KBM-7 (cell line): ENCODE results near the gene HTRA1.
A peak's percentile ranks its signal among the peaks of the same experiment; 100 is the strongest.

Source experiments
- DNase-seq: peaks from one replicate; pipeline ENCODE4 v3.0.0-alpha.2; 2015
- in situ Hi-C: fragments of 300-500 bp; cut with MboI; formaldehyde crosslinking; loops from 2 replicates; pipeline ENCODE4 v1.14.3; 2020; ENCODE audit warnings: low sequenced_read_pairs, low pct_unique_long_range_greater_than_20kb, mixed read lengths

Gene HTRA1

DNA sequence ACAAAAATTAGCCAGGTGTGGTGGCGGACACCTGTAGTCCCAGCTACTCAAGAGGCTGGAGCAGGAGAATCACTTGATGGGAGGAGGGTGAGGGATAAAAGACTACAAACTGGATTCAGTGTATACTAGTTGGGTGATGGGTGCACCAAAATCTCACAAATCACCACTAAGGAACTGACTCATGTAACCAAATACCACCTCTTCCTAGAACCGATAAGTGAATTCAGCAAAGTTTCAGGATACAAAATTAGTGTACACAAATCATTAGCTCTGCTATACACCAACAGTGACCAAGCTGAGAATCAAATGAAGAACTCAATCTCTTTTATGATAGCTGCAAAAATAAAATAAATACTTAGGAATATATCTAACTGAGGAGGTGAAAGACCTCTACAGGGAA is 76.2 kb downstream of the HTRA1 start:
- in situ Hi-C loops = no loop called here
- no peak for DNase-seq

DNA sequence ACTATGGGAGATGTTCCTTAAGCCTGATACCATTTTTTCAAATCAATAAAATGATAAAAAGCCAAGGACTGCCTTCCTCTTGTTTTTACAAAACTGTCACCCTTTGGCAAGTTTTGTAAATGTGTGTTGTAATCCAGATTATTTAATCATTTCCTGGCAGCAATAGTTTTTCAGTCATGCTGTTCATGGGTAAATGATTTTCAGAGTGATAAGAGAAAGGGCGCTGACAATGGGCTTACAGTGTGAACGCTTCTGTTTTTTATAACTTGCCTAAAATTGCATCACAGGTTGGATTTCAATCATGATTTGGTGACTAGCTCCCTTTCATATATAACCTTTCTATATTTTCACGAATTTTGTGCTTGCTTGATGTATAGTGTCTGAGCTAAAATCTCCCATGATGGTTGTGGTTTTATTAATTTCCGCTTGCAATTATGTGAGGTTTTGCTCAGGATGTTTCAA is 80.2 kb downstream of the HTRA1 start:
- in situ Hi-C loops = no loop called here
- DNase-seq = peak; percentile 9

DNA sequence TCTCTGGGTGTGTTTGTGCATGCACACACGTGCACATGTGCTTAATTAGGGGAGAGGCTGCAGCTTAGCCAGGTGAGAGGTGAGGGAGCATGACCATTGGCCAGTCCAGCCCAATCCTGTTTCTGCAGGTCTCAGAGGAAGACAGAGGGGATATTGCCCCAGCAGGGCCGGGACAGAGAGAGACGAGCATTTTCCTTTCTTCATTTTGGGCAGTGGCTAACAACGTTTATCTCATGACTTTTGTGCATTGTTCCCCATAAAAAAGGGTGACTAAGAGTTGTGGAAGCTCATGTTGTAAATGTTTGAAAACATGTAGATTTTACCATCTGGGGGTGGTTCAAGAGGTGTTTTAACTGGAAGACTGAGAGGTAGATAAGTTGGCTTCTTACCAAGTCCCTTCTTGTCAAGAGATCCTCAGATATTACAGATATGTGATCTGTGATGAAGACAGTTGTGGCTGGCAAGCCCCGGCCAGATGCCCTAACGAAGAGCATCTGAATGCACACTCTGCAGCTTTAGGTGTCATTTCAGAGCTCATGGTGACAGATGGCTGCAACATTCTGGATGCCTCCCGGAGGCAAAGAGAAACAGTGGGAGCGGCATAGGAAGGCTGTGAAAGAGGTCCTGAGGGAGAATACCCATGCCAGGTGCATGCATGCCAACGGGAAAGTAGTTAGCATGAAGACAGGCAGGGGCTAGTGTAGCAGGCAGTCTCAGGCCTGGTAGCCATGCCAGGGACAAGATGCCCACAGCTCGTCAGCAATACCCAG is 82.5 kb downstream of the HTRA1 start:
- no peak for DNase-seq
- in situ Hi-C loops = no loop called here

DNA sequence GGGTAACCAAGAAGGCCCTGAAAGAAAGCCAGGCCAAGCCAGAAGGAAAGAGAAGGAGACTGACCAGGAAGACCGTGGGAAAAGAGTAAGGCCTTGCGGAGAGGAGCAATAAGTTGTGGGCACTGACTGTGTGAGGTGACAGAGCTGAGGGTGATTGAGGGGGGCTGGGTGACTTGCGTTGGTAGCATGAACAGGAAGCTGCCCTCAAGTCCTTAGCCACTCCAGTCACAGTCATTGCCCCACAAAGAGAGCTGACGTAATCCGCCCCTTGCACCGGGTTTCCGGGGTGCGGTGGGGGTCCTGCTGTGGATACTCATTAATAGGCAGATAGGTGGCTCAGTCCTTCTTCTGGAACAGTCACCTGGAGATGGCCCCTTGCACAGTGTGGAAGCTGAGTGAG is 83.1 kb downstream of the HTRA1 start:
- no peak for DNase-seq
- in situ Hi-C loops = no loop called here

DNA sequence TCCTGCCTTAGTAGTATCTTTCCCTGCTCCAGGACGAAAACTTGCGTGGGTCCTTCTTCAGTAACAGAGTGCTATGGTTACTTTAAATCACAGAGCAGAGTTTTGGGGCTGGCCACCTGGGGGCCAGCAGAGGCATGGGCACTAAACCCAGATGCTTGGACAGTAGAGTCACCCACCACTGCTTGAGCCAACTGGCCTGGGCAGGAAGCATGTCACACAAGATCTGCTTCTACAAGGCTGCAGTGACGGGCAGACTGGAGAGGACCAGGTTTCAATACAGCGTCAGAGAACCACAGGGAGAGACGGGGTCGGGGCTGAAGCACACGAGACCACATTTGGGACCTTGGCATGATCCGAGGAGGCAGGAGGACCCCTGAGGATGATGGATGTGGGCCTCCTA is 84.9 kb downstream of the HTRA1 start:
- no peak for DNase-seq
- in situ Hi-C loops = no loop called here

DNA sequence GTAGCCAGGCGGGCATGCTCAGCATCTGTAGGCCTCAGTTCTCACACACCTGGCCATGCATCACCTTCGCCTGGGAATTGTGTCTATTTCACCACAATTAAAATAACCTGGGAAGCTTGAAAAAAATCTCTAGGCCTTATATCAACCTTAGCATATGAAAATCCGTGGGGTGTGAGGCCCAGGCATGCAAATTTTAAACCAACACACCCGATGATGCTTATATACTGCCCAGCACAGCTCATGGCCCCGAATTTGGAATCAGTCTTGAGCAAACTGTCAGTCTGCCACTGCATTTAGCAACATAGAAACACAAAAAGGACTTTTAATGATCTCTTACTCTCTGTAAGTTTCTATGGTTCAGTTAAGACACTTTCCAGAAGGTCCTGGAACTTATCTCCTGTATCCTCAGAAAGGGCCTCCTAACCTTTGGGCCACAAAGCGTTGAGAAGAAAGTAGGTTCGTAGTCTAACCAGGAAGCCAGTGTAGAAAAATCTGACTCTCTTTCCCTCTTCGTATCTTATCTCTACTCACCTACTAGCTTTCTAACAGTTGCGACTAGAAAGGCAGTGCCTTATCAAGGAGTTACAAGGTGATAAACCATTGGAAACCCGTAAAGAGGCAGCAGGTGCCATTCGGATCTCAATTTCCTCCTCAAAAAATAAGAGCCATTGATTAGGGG is 87.2 kb downstream of the HTRA1 start:
- in situ Hi-C loops = no loop called here
- no peak for DNase-seq

DNA sequence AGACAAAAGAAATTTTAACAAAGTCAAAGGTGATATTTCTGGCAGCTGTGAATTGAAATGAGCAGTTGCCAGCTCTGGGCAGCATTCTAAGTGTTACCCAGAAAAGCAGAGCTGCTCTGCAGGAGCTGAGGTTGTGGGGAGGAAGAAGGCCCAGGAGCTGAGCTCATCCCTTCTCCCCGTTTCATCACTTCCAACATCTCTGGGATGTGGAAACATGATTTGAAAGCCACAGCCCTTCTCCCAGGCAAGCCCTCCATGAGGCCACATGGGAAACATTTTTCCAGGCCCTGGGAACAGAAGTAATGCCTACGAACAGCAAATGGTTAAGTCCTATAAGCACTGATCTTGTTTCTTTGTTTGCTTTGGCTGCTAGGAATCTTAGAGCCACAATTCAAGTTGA is 88.3 kb downstream of the HTRA1 start:
- in situ Hi-C loops = no loop called here
- no peak for DNase-seq

DNA sequence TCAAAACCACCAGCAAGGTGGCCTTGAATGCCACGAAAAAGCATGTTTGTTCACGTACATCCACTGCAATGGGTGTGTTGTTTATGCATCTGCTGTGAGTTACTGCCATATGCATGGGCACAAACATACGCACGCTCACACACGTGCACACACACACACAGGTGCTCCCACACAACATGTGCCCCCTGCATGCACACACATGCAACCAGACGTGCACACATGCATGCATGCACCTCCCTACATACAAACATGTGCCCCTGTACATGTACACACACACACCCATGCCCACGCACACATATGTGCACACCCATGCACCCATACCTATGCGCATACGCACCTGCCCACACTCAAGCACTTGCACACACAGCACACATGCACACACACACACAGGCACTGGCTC is 89.1 kb downstream of the HTRA1 start:
- DNase-seq = no peak
- in situ Hi-C loops = no loop called here

DNA sequence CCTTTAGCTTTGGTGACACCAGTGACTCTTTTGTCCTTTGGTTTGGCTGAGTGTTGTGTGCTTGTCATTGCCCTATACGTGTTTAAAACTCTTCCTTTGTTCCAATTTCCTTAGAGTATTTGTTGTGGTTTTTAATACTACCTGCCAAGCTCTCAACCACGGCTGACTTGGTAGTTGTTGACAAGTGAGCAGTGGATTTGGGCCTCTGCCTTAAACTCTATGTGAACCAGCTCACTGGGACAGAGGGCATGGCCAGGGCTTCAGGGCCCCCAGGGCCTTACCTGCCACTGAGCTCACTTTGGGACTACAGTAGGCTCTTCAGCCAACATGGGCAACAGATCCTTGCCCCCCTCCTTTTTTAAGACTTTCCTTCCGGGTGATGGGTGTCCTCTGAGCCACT is 89.6 kb downstream of the HTRA1 start:
- in situ Hi-C loops = no loop called here
- DNase-seq = no peak

DNA sequence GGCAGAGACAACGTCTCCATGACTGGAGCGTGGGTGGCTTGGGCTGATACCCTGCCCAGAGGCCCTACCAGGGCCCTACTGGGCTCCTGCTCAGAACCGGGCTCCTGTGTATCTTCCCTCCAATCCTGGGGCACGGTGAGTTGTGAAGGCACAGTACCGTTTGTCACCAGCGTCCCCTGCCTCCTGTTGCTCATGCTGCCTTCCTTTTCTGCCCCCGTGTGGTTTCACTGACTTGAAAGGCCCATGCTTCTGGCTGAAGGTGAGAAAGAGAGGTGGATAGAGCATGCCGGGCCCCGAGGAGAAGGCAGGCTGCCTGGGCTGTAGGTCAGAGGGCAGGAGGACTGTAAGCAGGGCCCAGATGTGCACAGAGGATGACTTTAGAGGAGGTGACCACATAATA is 90.1 kb downstream of the HTRA1 start:
- no peak for DNase-seq
- in situ Hi-C loops = no loop called here

DNA sequence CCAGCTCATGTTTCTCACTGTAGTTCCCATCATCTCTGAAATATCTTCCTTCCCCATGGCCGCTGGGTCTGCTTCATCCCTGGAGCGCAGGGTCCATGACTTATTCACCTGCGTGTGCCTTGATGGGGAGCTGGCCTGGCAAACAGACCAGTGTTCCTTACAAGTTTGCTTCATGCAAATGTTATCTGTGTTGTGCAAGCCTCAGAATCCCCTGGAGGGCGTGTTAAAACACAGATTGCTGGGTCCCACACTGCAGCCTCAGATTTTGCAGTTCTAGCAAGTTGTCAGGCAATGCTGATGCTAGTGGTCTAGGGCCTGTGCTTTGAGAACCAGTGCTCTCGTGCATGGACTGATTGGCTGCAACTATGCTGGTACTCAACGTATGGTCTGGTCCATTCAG is 92.0 kb downstream of the HTRA1 start:
- in situ Hi-C loops = no loop called here
- DNase-seq = no peak

DNA sequence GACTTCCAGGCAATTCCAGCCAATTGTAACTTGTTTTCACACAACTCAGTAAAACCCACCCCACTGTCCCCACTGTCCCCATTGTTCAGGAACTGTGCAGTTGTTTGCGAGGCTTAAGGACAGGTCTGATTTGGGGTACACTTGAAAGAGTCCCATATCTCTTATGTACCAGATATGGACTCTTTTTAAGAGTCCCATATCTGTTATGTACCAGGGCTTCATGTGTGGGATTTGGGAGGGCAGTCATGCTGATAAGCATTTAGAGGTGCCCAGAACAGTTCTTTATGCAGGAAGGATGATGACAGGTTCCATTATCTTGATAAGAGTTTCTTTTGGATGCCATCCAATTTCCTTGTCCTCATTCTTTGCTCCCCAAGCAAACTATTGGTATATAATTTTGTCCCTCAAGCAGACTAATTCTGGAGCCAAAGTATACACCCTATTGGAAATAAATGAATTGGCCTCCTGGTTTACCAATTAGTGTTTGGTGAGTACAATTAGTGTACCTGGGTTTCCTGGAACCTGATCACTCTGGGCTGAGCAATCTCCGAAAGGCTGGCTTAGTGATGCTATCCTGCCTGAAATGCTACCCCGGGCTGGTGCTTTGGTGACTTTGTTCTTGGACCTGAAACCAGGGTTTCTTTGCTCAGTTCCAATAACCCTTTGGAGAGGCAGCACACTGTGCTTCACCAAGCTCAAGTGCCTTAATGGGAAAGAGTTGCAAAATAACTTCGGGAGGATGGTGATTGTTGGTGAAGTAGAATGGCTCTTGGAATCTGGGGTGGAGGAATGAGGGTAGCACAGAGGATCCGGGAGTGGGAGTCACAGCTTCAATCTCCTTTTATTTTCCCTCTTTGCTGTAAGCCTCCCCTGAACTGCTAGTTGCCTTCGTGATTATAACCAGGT is 93.0 kb downstream of the HTRA1 start:
- in situ Hi-C loops = no loop called here

DNA sequence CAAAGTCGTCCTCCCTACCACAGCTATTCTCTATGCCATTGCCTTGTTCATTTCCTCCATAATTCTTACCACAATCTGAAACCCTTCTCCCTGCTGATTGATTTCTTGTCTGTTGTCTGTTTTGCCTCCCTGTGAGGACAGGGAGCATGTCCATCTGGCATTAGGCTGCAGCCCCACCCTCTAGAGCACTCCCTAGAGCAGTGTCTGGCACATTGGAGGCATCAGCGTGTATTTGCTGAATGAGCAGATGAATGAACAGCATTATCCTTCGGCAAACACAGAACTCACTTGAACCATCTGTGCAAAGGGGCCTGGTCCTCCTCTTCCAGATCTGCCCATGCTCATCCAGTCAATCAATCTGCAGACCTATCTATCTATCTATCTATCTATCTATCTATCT is 94.1 kb downstream of the HTRA1 start:
- DNase-seq = no peak
- in situ Hi-C loops = no loop called here

More for the DNA sequence above, 93.0 kb downstream of the HTRA1 start:
- no peak for DNase-seq

DNA sequence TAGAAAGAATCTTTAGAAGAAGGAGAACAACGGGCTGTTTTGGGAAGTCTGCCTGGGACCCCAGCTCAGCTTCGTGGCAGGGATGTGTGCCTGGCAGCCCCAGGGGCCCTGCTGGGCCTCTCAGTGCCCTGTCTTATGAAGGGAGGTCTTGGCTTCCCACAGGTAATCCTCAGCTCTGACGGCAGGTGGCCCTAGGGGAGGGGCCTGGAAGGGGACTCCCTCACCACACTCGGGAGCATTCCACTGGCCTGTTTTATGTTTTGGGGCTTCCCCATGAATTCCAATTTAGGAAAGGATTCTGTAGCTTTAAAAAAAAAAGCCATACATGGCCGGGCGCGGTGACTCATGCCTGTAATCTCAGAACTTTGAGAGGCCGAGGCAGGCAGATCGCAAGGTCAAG is 96.2 kb downstream of the HTRA1 start:
- in situ Hi-C loops = no loop called here
- no peak for DNase-seq

DNA sequence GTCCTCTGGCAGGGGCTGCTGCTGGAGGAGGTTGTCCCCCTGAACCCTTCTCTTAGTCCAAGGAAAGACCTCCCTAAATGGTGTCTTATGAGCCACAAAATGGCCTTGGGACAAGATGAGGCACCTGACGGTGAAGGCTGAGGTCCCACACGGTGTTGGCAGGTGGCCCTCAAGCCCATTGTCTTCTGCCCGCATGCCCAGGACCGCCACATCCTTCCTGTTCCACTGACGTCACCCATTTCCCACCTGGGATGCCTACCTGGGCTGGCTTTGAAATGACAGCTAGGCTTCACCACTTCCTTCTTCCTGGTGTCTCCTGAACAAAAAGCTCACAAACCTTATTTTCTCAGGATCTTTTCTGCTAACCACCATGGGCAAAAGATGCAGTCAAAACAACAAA is 97.1 kb downstream of the HTRA1 start:
- no peak for DNase-seq
- in situ Hi-C loops = no loop called here

DNA sequence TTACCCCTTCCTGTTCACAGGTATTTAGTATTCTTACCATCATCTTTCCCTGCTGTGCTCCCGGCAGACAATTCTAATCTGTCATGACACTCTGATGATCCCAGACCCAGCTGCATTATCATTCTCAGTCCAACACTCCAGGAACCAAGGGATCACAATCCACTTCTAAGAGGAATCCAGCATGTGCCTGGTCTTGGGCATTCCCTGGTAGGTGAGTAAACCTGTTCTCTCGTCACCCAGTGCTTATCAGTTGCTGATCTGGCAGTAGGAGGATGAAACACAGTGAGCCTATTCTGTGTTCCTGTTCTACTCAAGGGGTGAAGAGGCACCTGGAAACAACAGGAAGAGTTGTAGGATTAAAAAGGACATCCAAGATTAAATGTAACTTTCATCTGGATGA is 97.9 kb downstream of the HTRA1 start:
- in situ Hi-C loops = no loop called here
- no peak for DNase-seq

DNA sequence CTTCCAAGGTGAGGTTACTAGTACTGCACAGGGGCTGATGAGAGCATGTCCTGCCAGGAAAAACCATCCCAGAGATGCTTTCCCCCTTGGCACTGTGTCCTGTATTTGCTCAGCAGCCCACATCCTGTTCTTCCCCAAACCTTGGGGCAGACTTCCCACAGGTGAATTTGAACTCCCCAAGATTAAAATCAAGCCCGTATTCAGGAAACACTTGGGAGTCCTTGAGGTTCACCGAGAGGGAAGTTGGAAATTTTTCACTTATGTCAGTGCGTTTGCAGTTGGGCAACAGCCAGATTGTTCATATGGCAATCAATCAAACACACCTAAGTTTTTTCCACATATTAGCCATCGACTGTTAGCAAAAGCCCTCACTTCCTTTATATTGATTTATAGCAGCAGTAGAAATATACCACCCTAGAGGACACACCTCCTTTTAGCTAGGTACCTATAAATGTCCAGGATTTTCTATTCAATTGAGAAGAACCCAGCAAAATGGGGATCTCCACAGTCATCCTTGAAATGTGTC is 99.0 kb downstream of the HTRA1 start, which contains the start of gene DMBT1:
Gene DMBT1, plus strand, starts transcription at position 476 of the 526 bp plus-strand sequence. Its CDS starts 17 bp downstream, at position 493.
- in situ Hi-C loops = no loop called here
- DNase-seq = no peak

DNA sequence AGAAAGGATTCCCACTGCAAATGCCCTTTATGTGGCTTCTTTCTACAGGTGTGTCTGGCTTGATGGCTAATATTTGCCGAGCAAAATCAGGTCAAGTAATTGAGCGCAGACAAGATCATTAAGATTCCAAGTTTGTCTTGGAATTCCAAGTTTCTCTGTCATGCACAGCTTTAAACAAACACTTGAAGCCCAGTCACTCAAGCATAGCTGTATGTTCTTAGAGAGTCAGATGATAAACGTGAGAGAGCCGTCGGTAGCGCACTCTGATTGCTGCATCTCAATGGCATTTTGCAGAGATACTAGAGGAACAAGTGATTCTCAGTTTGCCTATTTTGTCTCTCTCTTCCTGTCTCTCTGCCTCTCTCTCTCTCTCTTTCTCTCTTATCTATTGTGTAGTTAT is 99.9 kb downstream of the HTRA1 start:
- no peak for DNase-seq
- in situ Hi-C loops = no loop called here

DNA sequence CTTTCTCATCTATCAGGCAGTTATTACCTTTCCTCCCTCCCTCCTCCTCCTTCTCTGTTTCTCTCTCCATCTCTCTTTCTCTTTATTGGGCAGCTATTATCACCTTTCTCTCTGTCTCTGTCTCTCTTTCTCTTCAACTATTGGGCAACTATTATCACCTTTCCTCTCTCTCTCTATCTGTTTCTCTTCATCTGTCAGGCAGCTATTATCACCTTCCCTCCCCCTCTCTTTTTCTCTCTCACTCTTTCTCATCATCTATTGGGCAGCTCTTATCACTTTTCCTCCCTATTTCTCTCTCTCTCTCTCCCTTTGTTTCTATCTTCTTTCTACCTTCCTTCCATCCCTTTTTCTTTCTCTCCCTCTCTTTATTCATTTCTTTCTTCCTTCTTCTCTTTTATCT is 100.4 kb downstream of the HTRA1 start:
- in situ Hi-C loops = no loop called here
- DNase-seq = no peak
